Measurements from ENCODE around the gene PET100. TPM values are rescaled to one million over a fixed set of nuclear protein-coding genes. Genes with fewer than 3 reads are reported as not detected.

Gene PET100
- total RNA-seq, 1 donor = 9.0 TPM

GRCh38 chr19:7662657-7663056 is 33.1 kb downstream of the PET100 start:
- H3K36me3 ChIP-seq (ENCODE audit: insufficient read depth, low read length) = no peaks in the 10 kb centered on the region
- H3K27me3 ChIP-seq (ENCODE audit: insufficient read depth, low read length) = peaks cover 4% of the 10 kb centered on the region
- no peaks in the 10 kb centered on the region for H4K20me1 ChIP-seq (ENCODE audit: insufficient read depth, low read length)
- no peaks in the 10 kb centered on the region for H3K79me2 ChIP-seq (ENCODE audit: insufficient read depth, low read length)
- no peak for DNase-seq (ENCODE audit: insufficient read length, low spot score, missing footprints)
- no peaks in the 10 kb centered on the region for H3K9me3 ChIP-seq (ENCODE audit: low read depth, low read length)
- H2AFZ ChIP-seq (ENCODE audit: low read length) = no peak overlapping the region
- H3K27ac ChIP-seq (ENCODE audit: low read depth, low read length) = no peak overlapping the region
- no peak for TF ChIP-seq CTCF (IDR thresholded peaks at IDR 0.05; ENCODE audit: extremely low read depth, low read depth, low read length)
- no peaks in the 10 kb centered on the region for H3K4me1 ChIP-seq (ENCODE audit: insufficient read depth, low read length)
- no peak overlapping the region for H3K4me3 ChIP-seq (ENCODE audit: insufficient read depth, low read length)
- no peak overlapping the region for H3K4me2 ChIP-seq (ENCODE audit: insufficient read depth, low read length)

- Histone ChIP-seq H4K20me1 (ENCODE audit: insufficient read depth, low read length) (no peaks in the 10 kb centered on the region), H3K4me3 (ENCODE audit: insufficient read depth, low read length) (no peak overlapping the region), H3K9me3 (ENCODE audit: low read depth, low read length) (no peaks in the 10 kb centered on the region), H3K36me3 (ENCODE audit: insufficient read depth, low read length) (no peaks in the 10 kb centered on the region), H3K27me3 (ENCODE audit: insufficient read depth, low read length) (no peaks in the 10 kb centered on the region), H2AFZ (ENCODE audit: low read length) (no peak overlapping the region), H3K79me2 (ENCODE audit: insufficient read depth, low read length) (no peaks in the 10 kb centered on the region), H3K27ac (ENCODE audit: low read depth, low read length) (no peak overlapping the region), H3K4me1 (ENCODE audit: insufficient read depth, low read length) (no peaks in the 10 kb centered on the region), H3K4me2 (ENCODE audit: insufficient read depth, low read length) (no peak overlapping the region)
- TF ChIP-seq CTCF (IDR thresholded peaks at IDR 0.05; ENCODE audit: extremely low read depth, low read depth, low read length) = no peak
- DNase-seq (ENCODE audit: insufficient read length, low spot score, missing footprints) = peak; percentile 38
Measured at GRCh38 chr19:7663706-7664105, 34.1 kb downstream of the PET100 start.

- Histone ChIP-seq H3K4me1 (ENCODE audit: insufficient read depth, low read length) (no peaks in the 10 kb centered on the region), H3K36me3 (ENCODE audit: insufficient read depth, low read length) (no peaks in the 10 kb centered on the region), H3K79me2 (ENCODE audit: insufficient read depth, low read length) (no peaks in the 10 kb centered on the region), H2AFZ (ENCODE audit: low read length) (no peak overlapping the region), H3K4me3 (ENCODE audit: insufficient read depth, low read length) (no peak overlapping the region), H3K27me3 (ENCODE audit: insufficient read depth, low read length) (no peaks in the 10 kb centered on the region), H3K9me3 (ENCODE audit: low read depth, low read length) (no peaks in the 10 kb centered on the region), H4K20me1 (ENCODE audit: insufficient read depth, low read length) (no peaks in the 10 kb centered on the region), H3K27ac (ENCODE audit: low read depth, low read length) (no peak overlapping the region), H3K4me2 (ENCODE audit: insufficient read depth, low read length) (no peak overlapping the region)
- DNase-seq (ENCODE audit: insufficient read length, low spot score, missing footprints) = peak; percentile 71
- TF ChIP-seq CTCF (IDR thresholded peaks at IDR 0.05; ENCODE audit: extremely low read depth, low read depth, low read length) = no peak
Measured at GRCh38 chr19:7665076-7665475, 35.5 kb downstream of the PET100 start.

GRCh38 chr19:7668842-7669241 is 39.2 kb downstream of the PET100 start, which contains the start of gene RETN:
Gene RETN, plus strand, starts transcription at chr19:7669049. Its CDS starts 278 bp downstream, at chr19:7669327.
- no peaks in the 10 kb centered on the region for H3K27me3 ChIP-seq (ENCODE audit: insufficient read depth, low read length)
- no peaks in the 10 kb centered on the region for H3K36me3 ChIP-seq (ENCODE audit: insufficient read depth, low read length)
- no peak within 1 kb of the TSS for H3K27ac ChIP-seq (ENCODE audit: low read depth, low read length)
- no peaks in the 10 kb centered on the region for H3K9me3 ChIP-seq (ENCODE audit: low read depth, low read length)
- no peak for TF ChIP-seq CTCF (IDR thresholded peaks at IDR 0.05; ENCODE audit: extremely low read depth, low read depth, low read length)
- DNase-seq (ENCODE audit: insufficient read length, low spot score, missing footprints) = peak; percentile 60
- no peak within 1 kb of the TSS for H2AFZ ChIP-seq (ENCODE audit: low read length)
- no peaks in the 10 kb centered on the region for H3K79me2 ChIP-seq (ENCODE audit: insufficient read depth, low read length)
- no peak within 1 kb of the TSS for H3K4me3 ChIP-seq (ENCODE audit: insufficient read depth, low read length)
- no peaks in the 10 kb centered on the region for H3K4me1 ChIP-seq (ENCODE audit: insufficient read depth, low read length)
- H3K4me2 ChIP-seq (ENCODE audit: insufficient read depth, low read length) = no peak within 1 kb of the TSS
- no peaks in the 10 kb centered on the region for H4K20me1 ChIP-seq (ENCODE audit: insufficient read depth, low read length)

All from osteoblast (primary cell).